Measurements from ENCODE around the gene HELZ2. TPM values are rescaled to one million over a fixed set of nuclear protein-coding genes. Genes with fewer than 3 reads are reported as not detected.
A peak's percentile ranks its signal among the peaks of the same experiment; 100 is the strongest.

The HELZ2 gene
- total RNA-seq, 1 experiment from 2014 or later, result 135 TPM

GRCh38 chr20:63553933-63554290 is 20.1 kb downstream of the HELZ2 start, which contains the start of gene FNDC11:
Gene FNDC11 (plus strand): TSS chr20:63554159. CDS start chr20:63555664, 1,505 bp downstream.
- intact Hi-C loops (cut with micrococcal nuclease; ENCODE audit: unreplicated experiment), result no loop called here
- Mint-ChIP-seq H3K9me3 (ENCODE audit: low read depth, unreplicated experiment) (no peaks in the 10 kb centered on the region), H3K27ac (ENCODE audit: unreplicated experiment) (peak within 1 kb of the TSS; percentile 44), H3K36me3 (ENCODE audit: insufficient read depth, unreplicated experiment) (peaks cover 50% of the 10 kb centered on the region), H3K4me1 (ENCODE audit: low read depth, unreplicated experiment) (no peaks in the 10 kb centered on the region), H3K4me3 (ENCODE audit: low read depth, unreplicated experiment) (peak within 1 kb of the TSS; percentile 46), H3K27me3 (ENCODE audit: unreplicated experiment) (peaks cover 8% of the 10 kb centered on the region)
- CTCF ChIA-PET, result no interaction called here
- BruUV-seq (replicated peaks), result no TSS peak
- no peak for TF ChIP-seq CTCF (IDR thresholded peaks at IDR 0.05; ENCODE audit: unreplicated experiment)
- DNase-seq, result no peak

- DNase-seq, result peak; percentile 81
- Mint-ChIP-seq H3K27ac (ENCODE audit: unreplicated experiment) (peak overlapping the region; percentile 44), H3K27me3 (ENCODE audit: unreplicated experiment) (peaks cover 8% of the 10 kb centered on the region), H3K9me3 (ENCODE audit: low read depth, unreplicated experiment) (no peaks in the 10 kb centered on the region), H3K4me1 (ENCODE audit: low read depth, unreplicated experiment) (no peaks in the 10 kb centered on the region), H3K4me3 (ENCODE audit: low read depth, unreplicated experiment) (peak overlapping the region; percentile 46), H3K36me3 (ENCODE audit: insufficient read depth, unreplicated experiment) (peaks cover 45% of the 10 kb centered on the region)
- TF ChIP-seq CTCF (IDR thresholded peaks at IDR 0.05; ENCODE audit: unreplicated experiment), result no peak
- intact Hi-C loops (cut with micrococcal nuclease; ENCODE audit: unreplicated experiment), result no loop called here
- CTCF ChIA-PET, result no interaction called here
- no TSS peak for BruUV-seq (replicated peaks)
Measured at GRCh38 chr20:63553251-63553932, 20.6 kb downstream of the HELZ2 start.

- Mint-ChIP-seq H3K4me3 (ENCODE audit: low read depth, unreplicated experiment) (peak overlapping the region; percentile 46), H3K27me3 (ENCODE audit: unreplicated experiment) (peaks cover 8% of the 10 kb centered on the region), H3K4me1 (ENCODE audit: low read depth, unreplicated experiment) (no peaks in the 10 kb centered on the region), H3K27ac (ENCODE audit: unreplicated experiment) (peak overlapping the region; percentile 44), H3K9me3 (ENCODE audit: low read depth, unreplicated experiment) (no peaks in the 10 kb centered on the region), H3K36me3 (ENCODE audit: insufficient read depth, unreplicated experiment) (peaks cover 40% of the 10 kb centered on the region)
- DNase-seq, result no peak
- BruUV-seq (replicated peaks), result no TSS peak
- no peak for TF ChIP-seq CTCF (IDR thresholded peaks at IDR 0.05; ENCODE audit: unreplicated experiment)
- CTCF ChIA-PET, result no interaction called here
- intact Hi-C loops (cut with micrococcal nuclease; ENCODE audit: unreplicated experiment), result no loop called here
Measured at GRCh38 chr20:63552481-63553249, 21.4 kb downstream of the HELZ2 start.

- CTCF ChIA-PET, result interaction anchor here (1.2 kb wide), 1 partner anchor 13 kb away, joined by 5 read pairs; no protein-coding TSS in a partner anchor
- Mint-ChIP-seq H3K36me3 (ENCODE audit: insufficient read depth, unreplicated experiment) (peaks cover 35% of the 10 kb centered on the region), H3K4me3 (ENCODE audit: low read depth, unreplicated experiment) (no peak overlapping the region), H3K27ac (ENCODE audit: unreplicated experiment) (no peak overlapping the region), H3K9me3 (ENCODE audit: low read depth, unreplicated experiment) (no peaks in the 10 kb centered on the region), H3K27me3 (ENCODE audit: unreplicated experiment) (peaks cover 8% of the 10 kb centered on the region), H3K4me1 (ENCODE audit: low read depth, unreplicated experiment) (no peaks in the 10 kb centered on the region)
- intact Hi-C loops (cut with micrococcal nuclease; ENCODE audit: unreplicated experiment), result no loop called here
- no peak for TF ChIP-seq CTCF (IDR thresholded peaks at IDR 0.05; ENCODE audit: unreplicated experiment)
- DNase-seq, result no peak
- BruUV-seq (replicated peaks), result no TSS peak
Measured at GRCh38 chr20:63551068-63551467, 23.0 kb downstream of the HELZ2 start.

All from Calu3 (cell line).